ENCODE data around the gene NMT1.

The NMT1 gene

GRCh38 chr17:45131616-45132319, 70.7 kb downstream of the NMT1 start (continued):
- TF ChIP-seq ZBTB20 (tag by site-specific recombination; IDR thresholded peaks at IDR 0.05), result no peak
- no peak for TF ChIP-seq ZNF548 (tag by site-specific recombination; IDR thresholded peaks at IDR 0.05)
- no peak for TF ChIP-seq ZNF169 (tag by site-specific recombination; IDR thresholded peaks at IDR 0.05)
- no peak for TF ChIP-seq TSHZ1 (tag by site-specific recombination; IDR thresholded peaks at IDR 0.05; ENCODE audit: borderline replicate concordance)
- 0 out of 2 replicates have a peak, but pooled peaks have one; percentile 32 for TF ChIP-seq ZNF692 (tag by site-specific recombination; IDR thresholded peaks at IDR 0.05)
- TF ChIP-seq ZNF664 (tag by site-specific recombination; IDR thresholded peaks at IDR 0.05), result no peak
- TF ChIP-seq ZNF16 (tag by site-specific recombination; IDR thresholded peaks at IDR 0.05; ENCODE audit: low read depth), result no peak
- TF ChIP-seq ZBTB26 (tag by site-specific recombination; optimal IDR thresholded peaks at IDR 0.05), result peak; percentile 35
- TF ChIP-seq ZNF843 (tag by site-specific recombination; IDR thresholded peaks at IDR 0.05), result 0 out of 2 replicates have a peak, but pooled peaks have one; percentile 17
- no peak; the same call in 1 of the 2 replicates for TF ChIP-seq ZNF561 (tag by site-specific recombination; IDR thresholded peaks at IDR 0.05; ENCODE audit: borderline replicate concordance)
- TF ChIP-seq ZNF596 (tag by site-specific recombination; IDR thresholded peaks at IDR 0.05), result no peak
- no peak for TF ChIP-seq ZSCAN16 (tag by site-specific recombination; IDR thresholded peaks at IDR 0.05)
- TF ChIP-seq GFI1B (tag by site-specific recombination; IDR thresholded peaks at IDR 0.05), result no peak
- no peak for TF ChIP-seq ZNF239 (tag by site-specific recombination; IDR thresholded peaks at IDR 0.05)
- TF ChIP-seq ZNF394 (tag by site-specific recombination; IDR thresholded peaks at IDR 0.05; ENCODE audit: borderline replicate concordance), result peak; percentile 53; the same call in 1 of the 2 replicates
- TF ChIP-seq ELK4 (IDR thresholded peaks at IDR 0.05; ENCODE audit: borderline replicate concordance, low read depth, low read length), result no peak
- TF ChIP-seq ZSCAN18 (tag by site-specific recombination; IDR thresholded peaks at IDR 0.05), result no peak
- TF ChIP-seq TCF7L2 (IDR thresholded peaks at IDR 0.05; ENCODE audit: borderline replicate concordance, low read depth, low read length), result no peak
- peak; percentile 61; the same call in 1 of the 2 replicates for TF ChIP-seq KLF9 (tag by site-specific recombination; IDR thresholded peaks at IDR 0.05; ENCODE audit: low read depth)
- TF ChIP-seq HOXC10 (CRISPR knock-in tag; IDR thresholded peaks at IDR 0.05), result no peak
- no peak for TF ChIP-seq ZNF221 (tag by site-specific recombination; IDR thresholded peaks at IDR 0.05; ENCODE audit: borderline replicate concordance)
- no peak for TF ChIP-seq SALL2 (tag by site-specific recombination; IDR thresholded peaks at IDR 0.05; ENCODE audit: borderline replicate concordance)
- TF ChIP-seq ZNF48 (tag by site-specific recombination; IDR thresholded peaks at IDR 0.05), result no peak
- TF ChIP-seq PRDM2 (tag by site-specific recombination; IDR thresholded peaks at IDR 0.05; ENCODE audit: borderline replicate concordance), result no peak
- peak; percentile 91 for TF ChIP-seq BCL11A (tag by site-specific recombination; IDR thresholded peaks at IDR 0.05; ENCODE audit: low read depth)

Measured in HEK293 (cell line).